Ovary (tissue), 3 donors: Measurements from ENCODE around the gene ANKRD1.

Source experiments
- CTCF ChIP-seq, 3 donors: fragments of 450-650 bp in 2 of 3; fragments of 200-600 bp in 1 of 3; IDR thresholded peaks; one replicate each; pipeline versions ENCODE4 v1.5.1 to v1.8.0; 2016 to 2022; ENCODE audit warnings: antibody characterized with exemption in 3 of 3, mild to moderate bottlenecking in 1 of 3
- POLR2A ChIP-seq: fragments of 450-650 bp; IDR thresholded peaks from one replicate; pipeline ENCODE4 v1.6.1; 2017; ENCODE audit warnings: antibody characterized with exemption, mild to moderate bottlenecking, moderate library complexity
- donor health status: DM: no; HTN: no; CAD: no.

GRCh38 chr10:90929179-90929578 lies 8.3 kb upstream of the ANKRD1 start:
- TF ChIP-seq CTCF (IDR thresholded peaks at IDR 0.05) (no peak), POLR2A (no peak)
